Esophagus squamous epithelium (tissue), 5 donors: Measurements from ENCODE around the gene PRKN. TPM values are rescaled to one million over a fixed set of nuclear protein-coding genes. Genes with fewer than 3 reads are reported as not detected.
"Not testable (repeated sequence)": the region's sequence is repeated elsewhere in the genome, so short reads cannot be mapped to it uniquely, and the experiment has no call there.

Experiments used
- DNase-seq: peaks from one replicate; lab custom pipeline; 2025; lab: John Stamatoyannopoulos, UW
- H3K27ac ChIP-seq, 4 donors: fragments of 200-600 bp; sonication (generic); one replicate each; pipeline ENCODE4 v1.5.1; 2016 to 2019; ENCODE audit warnings: mild to moderate bottlenecking in 1 of 4
- H3K27me3 ChIP-seq, 4 donors: fragments of 200-600 bp; sonication (generic); 1 replicate in 3 of 4; 2 replicates in 1 of 4; pipeline versions ENCODE4 v1.5.1 to v1.6.0; 2017 to 2021; ENCODE audit warnings: antibody characterized with exemption in 1 of 4
- H3K36me3 ChIP-seq, 3 donors: fragments of 200-600 bp; sonication (generic); one replicate each; pipeline ENCODE4 v1.5.1; 2016 to 2019
- H3K4me1 ChIP-seq, 3 donors: fragments of 200-600 bp; sonication (generic); one replicate each; pipeline ENCODE4 v1.5.1; 2017 to 2019
- H3K4me3 ChIP-seq, 4 donors: fragments of 200-600 bp; sonication (generic); 1 replicate in 3 of 4; 2 replicates in 1 of 4; pipeline ENCODE4 v1.5.1; 2016 to 2019; ENCODE audit warnings: mild to moderate bottlenecking in 2 of 4, moderate library complexity in 1 of 4
- H3K9me3 ChIP-seq, 3 donors: fragments of 200-600 bp; sonication (generic); one replicate each; pipeline ENCODE4 v1.5.1; 2016 to 2019
- CTCF ChIP-seq, 6 experiments: fragments of 450-650 bp in 4 of 6; fragments of 200-600 bp in 2 of 6; sonication (generic) in 2 of 6; IDR thresholded peaks; one replicate each; pipeline ENCODE4 v1.5.1; 2016 to 2019; ENCODE audit warnings: antibody characterized with exemption in 6 of 6, mild to moderate bottlenecking in 4 of 6, moderate library complexity in 4 of 6
- POLR2A ChIP-seq, 4 donors: fragments of 450-650 bp; IDR thresholded peaks; one replicate each; pipeline ENCODE4 v1.6.1; 2017; ENCODE audit warnings: antibody characterized with exemption in 4 of 4, mild to moderate bottlenecking in 4 of 4, moderate library complexity in 3 of 4
- WGBS, 2 donors: methylation state at CpG; one replicate each; pipeline ENCODE4 v1.1.5; 2018; 5-methylcytosine and 5-hydroxymethylcytosine counted together
- intact Hi-C: fragments of 100-400 bp; cut with DNase I; formaldehyde crosslinking; loops from one replicate; pipeline ENCODE4 v1.15.0; 2022
- total RNA-seq, 4 donors: library from RNA; depleted of rRNA; stranded (reverse); fragments of >200 nt; gene quantifications; one replicate each; pipeline ENCODE4 v1.1.0, GENCODE V29; 2016
- donor health status: DM: yes; HTN: yes; CAD: no.

The PRKN gene
- total RNA-seq, 4 donors from 2014 or later, result 0.70 to 5.5 (median 2.2) TPM

DNA sequence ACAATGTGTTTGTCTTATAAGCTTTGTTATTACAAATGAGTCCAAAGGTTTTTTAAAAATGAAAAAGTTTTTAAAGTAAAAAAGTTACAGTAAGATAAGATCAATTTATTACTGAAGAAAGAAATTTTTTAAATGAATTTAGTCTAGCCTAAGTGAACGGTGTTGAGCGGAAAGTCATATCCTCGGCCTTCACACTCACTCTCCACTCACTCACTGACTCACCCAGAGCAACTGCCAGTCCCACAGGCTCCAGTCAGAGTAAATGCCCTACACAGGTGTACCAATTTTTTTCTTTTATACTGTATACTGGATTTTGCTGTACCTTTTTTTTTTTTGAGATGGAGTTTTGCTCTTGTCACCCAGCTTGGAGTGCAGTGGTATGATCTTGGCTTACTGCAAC, 1411.0 kb downstream of the PRKN start:
- H3K4me3 ChIP-seq, result no peak overlapping the region
- H3K36me3 ChIP-seq, result no peaks in the 10 kb centered on the region
- no peak overlapping the region for H3K27ac ChIP-seq
- TF ChIP-seq CTCF (IDR thresholded peaks at IDR 0.05) (no peak), POLR2A (IDR thresholded peaks at IDR 0.05) (no peak)
- intact Hi-C loops, result no loop called here
- no peaks in the 10 kb centered on the region for H3K27me3 ChIP-seq
- peaks cover 0 to 15% (median 3%) of the 10 kb centered on the region in 3 donors for H3K9me3 ChIP-seq
- peaks cover 0 to 4% (median 0%) of the 10 kb centered on the region in 3 donors for H3K4me1 ChIP-seq
- DNase-seq, result no peak
- 86 to 93% methylated on average over 3 of the region's 3 CpGs for WGBS, 2 donors

DNA sequence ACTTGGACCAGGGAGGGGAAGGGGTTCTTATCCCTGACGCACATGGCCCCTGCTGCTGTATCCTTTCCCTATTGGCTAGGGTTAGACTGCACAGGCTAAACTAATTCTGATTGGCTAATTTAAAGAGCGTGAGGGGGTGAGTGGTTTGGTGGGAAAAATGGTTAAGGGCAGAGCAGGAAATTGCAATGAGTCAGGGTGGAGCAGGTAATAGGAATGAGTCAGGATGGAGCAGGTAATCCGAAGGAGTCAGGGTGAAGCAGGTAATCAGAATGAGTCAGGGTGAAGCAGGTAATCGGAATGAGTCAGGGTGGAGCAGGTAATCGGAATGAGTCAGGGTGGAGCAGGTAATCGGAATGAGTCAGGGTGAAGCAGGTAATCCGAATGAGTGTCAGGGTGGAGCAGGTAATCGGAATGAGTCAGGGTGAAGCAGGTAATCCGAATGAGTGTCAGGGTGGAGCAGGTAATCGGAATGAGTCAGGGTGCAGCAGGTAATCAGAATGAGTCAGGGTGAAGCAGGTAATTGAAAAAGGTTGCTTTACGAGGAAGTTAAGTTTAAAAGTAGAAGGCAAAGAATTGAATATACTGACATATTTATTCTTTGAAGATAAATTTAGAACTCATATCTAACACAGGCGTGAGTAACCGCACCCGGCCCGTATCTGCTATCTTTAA, 1412.2 kb downstream of the PRKN start:
- H3K4me1 ChIP-seq, intact Hi-C loops, DNase-seq, H3K27me3 ChIP-seq, H3K36me3 ChIP-seq, H3K4me3 ChIP-seq: not testable (repeated sequence)
- Histone ChIP-seq H3K27ac (peak overlapping the region in 2 of 4 donors; percentile 53 to 60), H3K9me3 (peaks cover 0 to 15% (median 3%) of the 10 kb centered on the region in 3 donors)
- whole genome bisulfite sequencing, 2 donors, result 58 to 66% methylated on average over 15 of the region's 15 CpGs

GRCh38 chr6:161314541-161315245, 1412.9 kb downstream of the PRKN start:
- H3K4me3 ChIP-seq, H3K4me1 ChIP-seq, H3K27me3 ChIP-seq, intact Hi-C loops, H3K36me3 ChIP-seq, DNase-seq: not testable (repeated sequence)
- WGBS, 2 donors, result 91 to 94% methylated on average over 18 to 20 of the region's 20 CpGs
- peak overlapping the region in 2 of 4 donors; percentile 53 to 60 for H3K27ac ChIP-seq
- peaks cover 0 to 15% (median 3%) of the 10 kb centered on the region in 3 donors for H3K9me3 ChIP-seq

GRCh38 chr6:161313940-161314509, 1413.5 kb downstream of the PRKN start:
- WGBS, 2 donors, result 75 to 82% methylated on average over 5 to 6 of the region's 6 CpGs
- Histone ChIP-seq H3K9me3 (peaks cover 0 to 15% (median 3%) of the 10 kb centered on the region in 3 donors), H3K4me1 (peaks cover 0 to 9% (median 0%) of the 10 kb centered on the region in 3 donors), H3K36me3 (no peaks in the 10 kb centered on the region), H3K27ac (no peak overlapping the region), H3K27me3 (no peaks in the 10 kb centered on the region), H3K4me3 (no peak overlapping the region)
- intact Hi-C loops, result no loop called here
- no peak for TF ChIP-seq CTCF (IDR thresholded peaks at IDR 0.05)
- TF ChIP-seq POLR2A (IDR thresholded peaks at IDR 0.05), result no peak
- no peak for DNase-seq

DNA sequence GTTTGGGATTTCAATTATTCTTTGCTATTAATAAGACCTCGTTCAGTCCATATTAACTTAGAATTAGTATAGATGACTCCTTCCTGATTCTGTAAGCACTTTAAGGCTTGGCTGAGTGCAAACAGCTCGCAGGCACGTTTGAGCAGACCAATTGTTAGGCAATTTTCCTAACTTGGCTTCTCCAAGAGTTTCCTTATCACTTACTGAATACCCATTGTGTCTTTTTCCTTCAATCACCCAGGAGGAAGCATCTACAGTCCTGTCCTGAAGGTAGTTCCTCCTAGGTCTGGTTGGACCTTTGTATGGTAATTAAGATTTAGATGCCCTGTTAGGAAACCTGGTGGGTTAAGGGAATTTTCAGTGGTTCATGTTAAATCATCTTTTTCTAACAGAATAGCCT, 1414.1 kb downstream of the PRKN start:
- H3K9me3 ChIP-seq, result peaks cover 0 to 15% (median 3%) of the 10 kb centered on the region in 3 donors
- H3K27me3 ChIP-seq, intact Hi-C loops, H3K4me3 ChIP-seq, H3K4me1 ChIP-seq, DNase-seq, H3K27ac ChIP-seq, H3K36me3 ChIP-seq: not testable (repeated sequence)
- 32 to 36% methylated on average over 3 of the region's 3 CpGs for WGBS, 2 donors

- H3K27ac ChIP-seq, result peak overlapping the region in 2 of 4 donors; percentile 58 to 65
- H3K4me1 ChIP-seq, H3K4me3 ChIP-seq, H3K27me3 ChIP-seq, intact Hi-C loops, H3K36me3 ChIP-seq, DNase-seq, H3K9me3 ChIP-seq: not testable (repeated sequence)
- 44 to 62% methylated on average over 7 of the region's 7 CpGs for WGBS, 2 donors
Observed at GRCh38 chr6:161309774-161310173, 1417.8 kb downstream of the PRKN start.

- Histone ChIP-seq H3K27ac (no peak overlapping the region), H3K36me3 (no peaks in the 10 kb centered on the region), H3K9me3 (no peaks in the 10 kb centered on the region), H3K4me1 (peaks cover 0 to 9% (median 0%) of the 10 kb centered on the region in 3 donors), H3K27me3 (no peaks in the 10 kb centered on the region), H3K4me3 (no peak overlapping the region)
- intact Hi-C loops, result no loop called here
- no peak for DNase-seq
- 63 to 88% methylated on average over 7 to 9 of the region's 10 CpGs for WGBS, 2 donors
- TF ChIP-seq POLR2A (IDR thresholded peaks at IDR 0.05), result no peak
- TF ChIP-seq CTCF (IDR thresholded peaks at IDR 0.05), result no peak
Observed at GRCh38 chr6:161308075-161308655, 1419.4 kb downstream of the PRKN start.
